T-cell (primary cell): Measurements from ENCODE around the gene COQ7. TPM values are rescaled to one million over a fixed set of nuclear protein-coding genes. Genes with fewer than 3 reads are reported as not detected.

Experiments
- ATAC-seq, 4 experiments: fragments of 200-7000 bp in 3 of 4; fragments of 150-1000 bp in 1 of 4; cut with Tn5 transposase; replicated peaks in 1 of 4; 1 replicate in 3 of 4; 2 replicates in 1 of 4; pipeline ENCODE4 v1.10.0; 2021; ENCODE audit warnings: moderate library complexity in 3 of 4, mild to moderate bottlenecking in 2 of 4, moderate number of reproducible peaks in 1 of 4
- CTCF ChIA-PET, 2 donors: fragments of 300-600 bp; sonication (Branson Sonifier 250); formaldehyde crosslinking; loops; one replicate each; lab custom pipeline; 2022; ENCODE audit warnings: antibody characterized with exemption in 2 of 2; lab: Charles Lee
- POLR2A ChIA-PET, 2 donors: fragments of 300-600 bp; sonication (Branson Sonifier 250); formaldehyde crosslinking; loops; one replicate each; lab custom pipeline; 2022; ENCODE audit warnings: antibody characterized with exemption in 2 of 2; lab: Charles Lee
- DNase-seq, 35 experiments: peaks; one replicate each; pipeline versions ENCODE4 v3.0.0 to v3.0.0-alpha.2; 2013 to 2023
- H3K27ac ChIP-seq: one replicate; pipeline ENCODE4 v1.5.1; 2013; ENCODE audit warnings: low read length
- H3K27me3 ChIP-seq, 2 experiments: replicated peaks in 1 of 2; 1 replicate in 1 of 2; 2 replicates in 1 of 2; pipeline versions ENCODE4 v1.6.1 to v1.7.0; 2013; ENCODE audit warnings: low read length in 1 of 2, mixed read lengths in 1 of 2; ENCODE audit not compliant: control insufficient read depth in 2 of 2, insufficient read depth in 2 of 2; ENCODE audit errors: extremely low read depth in 1 of 2
- H3K36me3 ChIP-seq, 2 donors: 1 replicate in 1 of 2; 2 replicates in 1 of 2; pipeline versions ENCODE4 v1.6.1 to v1.7.0; 2013; ENCODE audit warnings: low read length in 1 of 2; ENCODE audit not compliant: control insufficient read depth in 2 of 2, insufficient read depth in 1 of 2; ENCODE audit errors: extremely low read depth in 1 of 2
- H3K4me1 ChIP-seq, 2 experiments: 1 replicate in 1 of 2; 2 replicates in 1 of 2; pipeline versions ENCODE4 v1.6.1 to v1.7.0; 2013; ENCODE audit warnings: low read length in 2 of 2, mixed read lengths in 1 of 2; ENCODE audit not compliant: insufficient read depth in 2 of 2, control insufficient read depth in 1 of 2; ENCODE audit errors: extremely low read depth in 1 of 2
- H3K4me3 ChIP-seq, 2 donors: 1 replicate in 1 of 2; 2 replicates in 1 of 2; pipeline versions ENCODE4 v1.5.1 to v1.7.0; 2013; ENCODE audit warnings: mild to moderate bottlenecking in 2 of 2, low read length in 1 of 2, moderate library complexity in 1 of 2; ENCODE audit not compliant: control insufficient read depth in 1 of 2; ENCODE audit errors: extremely low read depth in 1 of 2
- H3K9me3 ChIP-seq: 2 replicates; pipeline ENCODE4 v1.7.0; 2013
- H3K27ac Mint-ChIP-seq, 2 donors: one replicate each; pipeline ENCODE4 v1.8.0; 2020 to 2021; ENCODE audit warnings: mild to moderate bottlenecking in 2 of 2, mixed read lengths in 2 of 2
- H3K27me3 Mint-ChIP-seq, 2 donors: one replicate each; pipeline ENCODE4 v1.8.0; 2021 to 2022; ENCODE audit warnings: mixed read lengths in 2 of 2
- H3K36me3 Mint-ChIP-seq: one replicate; pipeline ENCODE4 v1.8.0; 2021; ENCODE audit warnings: mixed read lengths
- H3K4me1 Mint-ChIP-seq, 3 donors: one replicate each; pipeline ENCODE4 v1.8.0; 2020 to 2022; ENCODE audit warnings: mixed read lengths in 3 of 3, mild to moderate bottlenecking in 1 of 3
- H3K4me3 Mint-ChIP-seq, 3 donors: one replicate each; pipeline ENCODE4 v1.8.0; 2020 to 2022; ENCODE audit warnings: mild to moderate bottlenecking in 3 of 3, mixed read lengths in 3 of 3, moderate library complexity in 3 of 3
- H3K9me3 Mint-ChIP-seq, 3 donors: one replicate each; pipeline ENCODE4 v1.8.0; 2020 to 2022; ENCODE audit warnings: mixed read lengths in 3 of 3
- WGBS: methylation state at CpG from one replicate; pipeline ENCODE4 v1.1.5; 2013; ENCODE audit warnings: missing lambda C conversion rate; ENCODE audit not compliant: insufficient coverage; 5-methylcytosine and 5-hydroxymethylcytosine counted together
- total RNA-seq, 35 experiments: library from RNA in 6 of 35; stranded (reverse) in 6 of 35; fragments of 120-200 nt in 1 of 35; gene quantifications; one replicate each; pipeline versions ENCODE4 v1.2.1 to v1.2.4 and lab custom pipeline; 2013 to 2026

COQ7 gene
- total RNA-seq, 5 donors from 2014 or later (not counting 1 experiment from before 2014, with no cell fraction given): 11.1 to 15.4 (median 14.9) TPM

DNA sequence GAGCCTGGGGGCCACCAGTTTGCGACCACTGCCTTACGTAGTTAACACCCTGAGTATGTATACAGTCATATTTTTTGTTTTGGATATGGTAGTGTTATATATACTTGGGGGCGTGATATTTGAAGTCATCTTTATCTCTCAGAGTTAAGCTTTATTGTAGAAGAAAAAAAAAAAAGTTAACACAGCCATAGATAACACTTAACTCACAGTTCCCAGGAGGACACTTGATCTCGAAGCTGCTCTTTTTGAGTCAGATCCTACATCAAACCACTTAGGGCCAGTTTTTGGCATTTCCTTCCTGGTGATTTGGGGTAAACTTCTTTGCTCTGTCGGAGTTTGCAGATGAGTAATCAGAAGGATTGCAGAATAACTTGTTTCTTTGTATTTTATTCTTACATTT is 52.1 kb downstream of the COQ7 start:
- ChIA-PET CTCF (no interaction called here), POLR2A (interaction anchor here in 1 of 2 donors (0.7 kb wide), 1 partner anchor 400 kb away, joined by 4 read pairs; no protein-coding TSS in a partner anchor)
- no peak overlapping the region for H3K4me3 Mint-ChIP-seq
- H3K27me3 ChIP-seq: peaks cover 0 to 20% of the 10 kb centered on the region in 2 experiments
- peak overlapping the region; percentile 31 for H3K27ac ChIP-seq
- peaks cover 0 to 26% of the 10 kb centered on the region in 2 experiments for H3K4me1 ChIP-seq
- H3K4me3 ChIP-seq: no peak overlapping the region
- no peak for DNase-seq
- ATAC-seq: no peak
- peaks cover 6 to 26% (median 16%) of the 10 kb centered on the region in 3 donors for H3K4me1 Mint-ChIP-seq
- H3K9me3 ChIP-seq: no peaks in the 10 kb centered on the region
- WGBS: no CpG with 5 or more reads among the region's 5 CpGs
- no peaks in the 10 kb centered on the region for H3K9me3 Mint-ChIP-seq
- H3K36me3 Mint-ChIP-seq: no peaks in the 10 kb centered on the region
- peak overlapping the region in 1 of 2 donors; percentile 27 for H3K27ac Mint-ChIP-seq
- H3K27me3 Mint-ChIP-seq: peaks cover 12 to 14% of the 10 kb centered on the region in 2 donors
- H3K36me3 ChIP-seq: no peaks in the 10 kb centered on the region

DNA sequence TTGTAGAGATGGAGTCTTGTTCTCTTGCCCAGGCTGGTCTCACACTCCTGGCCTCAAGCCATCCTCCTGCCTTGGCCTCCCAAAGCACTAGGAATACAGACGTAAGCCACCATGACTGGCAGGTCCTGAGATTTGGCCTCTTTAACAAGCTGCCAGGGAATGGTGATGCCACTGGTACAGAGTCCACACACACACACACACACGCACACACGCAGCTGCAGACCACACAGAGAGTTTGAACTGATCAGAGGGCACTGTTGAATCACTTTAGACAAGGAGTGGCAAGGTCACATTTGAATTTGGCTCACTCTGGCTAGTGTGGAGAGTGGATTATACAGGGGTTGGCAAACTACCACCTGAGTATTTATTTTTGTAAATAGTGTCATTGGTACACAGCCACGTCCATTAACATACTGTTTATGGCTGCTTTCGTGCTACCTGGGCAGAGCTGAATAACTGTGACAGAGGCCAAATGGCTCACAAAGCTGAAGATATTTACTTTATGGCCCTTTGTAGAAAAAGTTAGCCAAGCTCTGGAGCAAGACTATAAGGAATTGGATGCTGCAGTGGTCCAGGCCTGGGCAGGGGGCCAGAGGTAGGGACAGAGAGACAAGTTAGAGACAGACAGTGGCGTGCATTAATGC is 56.2 kb downstream of the COQ7 start:
- Mint-ChIP-seq H3K36me3 (no peaks in the 10 kb centered on the region), H3K4me1 (peaks cover 6 to 20% (median 9%) of the 10 kb centered on the region in 3 donors), H3K27me3 (peaks cover 4 to 6% of the 10 kb centered on the region in 2 donors), H3K4me3 (no peak overlapping the region), H3K27ac (no peak overlapping the region), H3K9me3 (peaks cover 0 to 3% (median 0%) of the 10 kb centered on the region in 3 donors)
- Histone ChIP-seq H3K27ac (no peak overlapping the region), H3K4me1 (peaks cover 0 to 19% of the 10 kb centered on the region in 2 experiments), H3K27me3 (peaks cover 0 to 5% of the 10 kb centered on the region in 2 experiments), H3K36me3 (no peaks in the 10 kb centered on the region), H3K4me3 (no peak overlapping the region), H3K9me3 (no peaks in the 10 kb centered on the region)
- WGBS: 67% methylated on average over 2 of the region's 6 CpGs
- DNase-seq (no peak), ATAC-seq (no peak)
- CTCF ChIA-PET: no interaction called here
- POLR2A ChIA-PET: no interaction called here

DNA sequence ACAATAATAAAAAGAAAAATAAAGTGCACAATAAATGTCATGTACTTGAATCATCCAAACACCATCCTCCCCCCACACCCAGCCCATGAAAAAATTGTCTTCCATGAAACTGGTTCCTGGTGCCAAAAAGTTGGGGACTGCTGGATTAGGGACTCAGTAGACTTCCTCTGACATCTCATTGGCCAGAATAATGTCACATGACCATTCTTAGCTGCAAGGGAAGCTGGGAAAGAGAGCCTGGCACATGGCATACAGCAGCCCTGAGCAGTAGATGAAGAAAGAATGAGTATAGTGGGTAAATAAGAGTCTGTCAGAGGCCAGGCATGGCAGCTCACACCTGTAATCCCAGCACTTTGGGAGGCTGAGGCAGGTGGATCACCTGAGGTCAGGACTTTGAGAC is 58.9 kb downstream of the COQ7 start:
- Histone ChIP-seq H3K9me3 (no peaks in the 10 kb centered on the region), H3K27me3 (no peaks in the 10 kb centered on the region), H3K4me1 (peaks cover 0 to 17% of the 10 kb centered on the region in 2 experiments), H3K36me3 (no peaks in the 10 kb centered on the region), H3K4me3 (no peak overlapping the region), H3K27ac (no peak overlapping the region)
- no peak overlapping the region for H3K27ac Mint-ChIP-seq
- H3K4me3 Mint-ChIP-seq: no peak overlapping the region
- peaks cover 9 to 16% (median 14%) of the 10 kb centered on the region in 3 donors for H3K4me1 Mint-ChIP-seq
- peaks cover 0 to 3% of the 10 kb centered on the region in 2 donors for H3K27me3 Mint-ChIP-seq
- DNase-seq (no peak), ATAC-seq (no peak)
- peaks cover 0 to 3% (median 0%) of the 10 kb centered on the region in 3 donors for H3K9me3 Mint-ChIP-seq
- H3K36me3 Mint-ChIP-seq: no peaks in the 10 kb centered on the region
- ChIA-PET POLR2A (no interaction called here), CTCF (no interaction called here)

DNA sequence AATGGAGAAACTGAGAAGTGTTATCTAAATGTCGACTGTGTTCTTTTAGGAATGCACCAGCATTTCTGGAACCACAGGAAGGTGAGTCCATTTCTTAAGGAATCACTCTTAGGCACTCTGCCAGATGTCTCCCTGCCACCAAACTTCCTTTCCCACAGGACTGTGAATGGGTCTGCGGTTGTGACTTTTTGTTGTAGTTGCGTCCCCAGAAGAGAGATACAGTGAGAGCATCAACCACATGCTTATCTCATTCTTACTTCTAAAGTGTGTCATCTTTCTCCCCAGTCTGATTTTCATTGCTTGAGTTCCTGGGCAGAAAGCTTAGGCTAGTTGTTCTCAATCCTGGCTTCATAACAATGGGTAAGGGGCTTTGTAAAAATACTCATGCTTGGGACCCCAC is 59.8 kb downstream of the COQ7 start:
- no peaks in the 10 kb centered on the region for H3K36me3 ChIP-seq
- H3K9me3 ChIP-seq: no peaks in the 10 kb centered on the region
- peaks cover 0 to 3% of the 10 kb centered on the region in 2 donors for H3K27me3 Mint-ChIP-seq
- H3K4me3 ChIP-seq: no peak overlapping the region
- ChIA-PET CTCF (no interaction called here), POLR2A (no interaction called here)
- H3K4me1 Mint-ChIP-seq: peaks cover 10 to 18% (median 15%) of the 10 kb centered on the region in 3 donors
- no peaks in the 10 kb centered on the region for H3K27me3 ChIP-seq
- DNase-seq (peak in 1 of 35 experiments; percentile 17), ATAC-seq (no peak)
- H3K4me1 ChIP-seq: peaks cover 0 to 17% of the 10 kb centered on the region in 2 experiments
- peaks cover 0 to 3% (median 0%) of the 10 kb centered on the region in 3 donors for H3K9me3 Mint-ChIP-seq
- H3K36me3 Mint-ChIP-seq: no peaks in the 10 kb centered on the region
- WGBS: no CpG with 5 or more reads among the region's 3 CpGs
- no peak overlapping the region for H3K4me3 Mint-ChIP-seq
- no peak overlapping the region for H3K27ac ChIP-seq
- H3K27ac Mint-ChIP-seq: no peak overlapping the region

DNA sequence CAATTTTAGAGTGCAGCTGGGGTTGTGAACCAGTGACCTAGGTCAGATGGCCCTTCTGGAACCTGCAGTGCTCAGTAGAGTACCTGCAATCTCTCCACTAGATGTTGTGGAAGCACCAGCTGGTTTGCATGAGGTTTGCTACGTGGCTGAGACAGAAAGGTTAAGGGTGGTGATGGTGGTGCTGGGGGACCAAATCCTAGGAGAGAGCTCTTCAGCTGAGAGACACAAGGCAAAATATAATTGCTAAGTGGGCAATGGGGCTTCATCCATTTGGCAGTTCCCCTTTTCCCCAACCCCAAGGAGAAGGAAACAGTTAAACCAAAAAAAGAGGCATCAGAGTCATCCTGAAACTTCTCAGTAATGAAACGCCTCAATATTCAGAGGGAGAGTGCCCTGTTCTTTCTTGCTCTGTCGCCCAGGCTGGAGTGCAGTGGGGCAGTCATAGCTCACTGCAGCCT is 60.3 kb downstream of the COQ7 start:
- no peaks in the 10 kb centered on the region for H3K36me3 Mint-ChIP-seq
- H3K4me3 Mint-ChIP-seq: no peak overlapping the region
- 38% methylated on average over 2 of the region's 3 CpGs for WGBS
- H3K4me3 ChIP-seq: no peak overlapping the region
- H3K27ac Mint-ChIP-seq: no peak overlapping the region
- ChIA-PET CTCF (no interaction called here), POLR2A (no interaction called here)
- H3K27ac ChIP-seq: no peak overlapping the region
- no peak for DNase-seq
- H3K27me3 ChIP-seq: no peaks in the 10 kb centered on the region
- no peaks in the 10 kb centered on the region for H3K9me3 ChIP-seq
- no peaks in the 10 kb centered on the region for H3K36me3 ChIP-seq
- peaks cover 10 to 18% (median 15%) of the 10 kb centered on the region in 3 donors for H3K4me1 Mint-ChIP-seq
- peaks cover 0 to 3% of the 10 kb centered on the region in 2 donors for H3K27me3 Mint-ChIP-seq
- peaks cover 0 to 3% (median 0%) of the 10 kb centered on the region in 3 donors for H3K9me3 Mint-ChIP-seq
- H3K4me1 ChIP-seq: peaks cover 0 to 17% of the 10 kb centered on the region in 2 experiments
- no peak for ATAC-seq

DNA sequence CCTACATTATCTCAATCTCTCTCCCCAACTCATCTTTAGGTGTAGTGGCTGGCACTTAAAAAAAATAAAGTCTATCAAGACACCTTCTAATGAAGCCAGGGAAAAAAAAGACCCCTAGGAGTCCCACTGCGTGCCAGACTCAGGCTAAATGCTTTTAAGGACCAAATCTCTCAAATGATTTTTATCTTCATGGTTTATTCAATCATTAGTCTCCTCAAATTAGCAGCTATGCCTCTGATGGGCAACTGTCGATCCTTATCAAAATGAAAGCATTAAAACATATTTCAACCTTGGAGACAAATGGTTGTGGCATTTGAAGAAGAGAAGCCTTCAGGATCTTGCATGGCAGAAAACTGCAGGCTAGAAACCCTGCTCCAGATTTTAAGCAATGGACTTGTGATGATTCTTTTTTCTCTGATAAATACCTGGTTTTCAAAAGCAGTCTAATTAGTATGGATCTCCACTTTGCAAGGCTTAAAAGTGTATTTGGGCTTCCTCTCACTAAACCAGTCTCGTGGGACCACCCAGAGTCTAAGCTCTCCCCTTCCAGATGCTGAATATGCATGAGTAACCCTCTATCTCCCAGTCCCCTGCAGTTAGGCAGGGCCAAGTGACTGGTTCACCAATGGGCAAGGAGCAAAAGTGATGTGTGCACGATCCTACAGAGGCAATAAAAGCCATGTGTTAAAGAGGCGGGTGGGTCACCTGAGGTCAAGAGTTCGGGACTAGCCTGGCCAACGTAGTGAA is 61.2 kb downstream of the COQ7 start:
- WGBS: 76% methylated on average over 2 of the region's 7 CpGs
- POLR2A ChIA-PET: no interaction called here
- Mint-ChIP-seq H3K27ac (no peak overlapping the region), H3K4me3 (no peak overlapping the region), H3K9me3 (peaks cover 0 to 3% (median 0%) of the 10 kb centered on the region in 3 donors), H3K4me1 (peaks cover 10 to 18% (median 15%) of the 10 kb centered on the region in 3 donors), H3K36me3 (no peaks in the 10 kb centered on the region), H3K27me3 (peaks cover 0 to 3% of the 10 kb centered on the region in 2 donors)
- peaks cover 0 to 17% of the 10 kb centered on the region in 2 experiments for H3K4me1 ChIP-seq
- ATAC-seq (no peak), DNase-seq (no peak)
- H3K36me3 ChIP-seq: no peaks in the 10 kb centered on the region
- no peak overlapping the region for H3K27ac ChIP-seq
- no peak overlapping the region for H3K4me3 ChIP-seq
- no peaks in the 10 kb centered on the region for H3K27me3 ChIP-seq
- no peaks in the 10 kb centered on the region for H3K9me3 ChIP-seq
- CTCF ChIA-PET: no interaction called here
